NCI-H1092 (cell line): Measurements from ENCODE around the gene CTDSP2.
A peak's percentile ranks its signal among the peaks of the same experiment; 100 is the strongest.
"Not testable (repeated sequence)": the region's sequence is repeated elsewhere in the genome, so short reads cannot be mapped to it uniquely, and the experiment has no call there.

Experiments
- DNase-seq: peaks from one replicate; lab custom pipeline; 2025; lab: John Stamatoyannopoulos, UW

Gene CTDSP2, protein sequence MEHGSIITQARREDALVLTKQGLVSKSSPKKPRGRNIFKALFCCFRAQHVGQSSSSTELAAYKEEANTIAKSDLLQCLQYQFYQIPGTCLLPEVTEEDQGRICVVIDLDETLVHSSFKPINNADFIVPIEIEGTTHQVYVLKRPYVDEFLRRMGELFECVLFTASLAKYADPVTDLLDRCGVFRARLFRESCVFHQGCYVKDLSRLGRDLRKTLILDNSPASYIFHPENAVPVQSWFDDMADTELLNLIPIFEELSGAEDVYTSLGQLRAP

DNA sequence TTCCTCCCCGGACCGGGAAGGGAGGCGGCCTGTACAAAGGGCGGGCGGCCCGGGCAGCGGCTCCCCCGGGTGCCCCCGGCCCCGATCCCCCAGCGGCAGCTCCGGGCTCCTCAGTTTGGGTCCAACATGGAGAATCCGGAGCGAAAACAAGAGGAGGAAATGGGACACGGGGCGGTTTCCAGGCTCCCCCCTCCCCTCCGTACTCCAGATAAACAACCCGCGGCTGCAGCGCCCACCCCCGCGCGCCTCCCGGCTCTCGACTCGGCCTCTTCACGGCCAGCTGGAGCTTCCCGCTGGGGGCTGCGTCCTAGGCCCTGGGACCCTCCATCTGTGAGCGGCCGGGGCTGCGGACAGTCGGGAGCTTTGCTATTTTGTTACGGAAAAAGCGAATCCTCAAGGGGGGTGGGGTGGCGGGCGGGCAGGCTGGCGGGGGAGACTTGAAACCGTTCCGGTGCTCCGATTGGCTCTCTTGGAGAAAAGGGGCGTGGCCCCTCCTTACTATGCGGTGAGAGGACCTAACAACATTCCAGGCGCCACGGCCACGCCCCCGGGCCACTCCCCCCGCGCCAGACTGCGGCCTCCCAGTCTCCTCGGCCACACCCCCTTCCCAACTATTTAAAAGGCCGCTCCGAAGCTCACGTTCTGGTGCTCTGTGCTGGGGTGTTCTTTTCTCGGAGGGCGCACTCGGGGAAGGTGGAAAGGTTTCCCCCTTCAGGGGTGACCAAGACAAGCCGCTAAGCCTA is at the start of gene CTDSP2:
TSS of gene CTDSP2 (minus strand) at position 153 of the 743 bp plus-strand sequence. CDS start 294 bp downstream, outside the sequence.
- DNase-seq, result peak; percentile 93

DNA sequence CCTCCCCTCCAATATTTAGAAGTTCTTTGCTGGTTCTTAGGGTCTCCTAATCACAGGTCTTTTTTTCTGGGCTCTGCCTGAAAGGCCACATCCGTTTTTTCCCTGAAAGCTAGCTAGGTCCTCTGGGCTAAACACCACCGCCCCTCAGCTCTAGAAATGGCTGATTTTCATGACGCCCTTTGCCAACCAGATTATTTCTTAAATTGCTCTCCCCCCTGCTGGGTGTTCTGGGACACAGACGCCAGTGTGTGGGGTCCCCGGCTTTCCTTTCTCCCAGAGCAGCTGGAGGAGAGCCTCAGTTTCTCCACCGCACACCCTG is 49.5 kb upstream of the CTDSP2 start:
- no peak for DNase-seq

DNA sequence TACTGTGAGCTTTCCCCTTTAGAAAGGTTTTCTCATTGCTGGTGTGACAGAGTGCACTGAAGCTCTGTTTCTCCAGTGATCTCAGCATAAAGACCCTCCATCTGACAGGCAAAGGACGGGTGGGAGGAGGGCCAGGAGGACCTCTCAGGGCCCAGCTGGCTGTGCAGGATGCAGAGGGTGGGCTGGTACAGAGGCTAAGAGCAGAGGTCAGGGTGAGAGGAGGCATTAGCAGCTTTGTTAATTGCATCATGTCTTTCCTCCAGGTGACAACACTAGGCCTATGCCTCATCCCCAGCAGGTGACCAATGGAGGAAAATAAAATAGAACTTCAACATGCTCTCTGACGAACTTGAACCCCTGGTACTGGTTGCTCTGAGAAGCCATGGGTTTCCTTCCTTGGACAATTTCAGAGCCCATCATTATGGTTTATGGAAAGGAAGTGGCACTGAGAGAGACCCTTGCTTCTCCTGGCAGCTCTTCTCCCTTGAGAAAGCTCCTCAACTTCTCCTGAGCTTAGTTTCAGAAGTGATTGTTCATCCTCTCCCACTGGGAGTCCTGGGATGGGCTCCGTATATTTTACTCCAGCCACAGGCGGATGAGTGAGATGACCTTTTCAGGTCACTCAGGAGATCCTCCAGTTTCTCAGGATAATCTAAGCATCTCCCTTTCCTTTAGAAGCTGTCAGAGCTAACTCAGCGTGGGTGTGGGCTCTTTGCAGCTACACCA is 49.0 kb upstream of the CTDSP2 start:
- DNase-seq, result no peak

DNA sequence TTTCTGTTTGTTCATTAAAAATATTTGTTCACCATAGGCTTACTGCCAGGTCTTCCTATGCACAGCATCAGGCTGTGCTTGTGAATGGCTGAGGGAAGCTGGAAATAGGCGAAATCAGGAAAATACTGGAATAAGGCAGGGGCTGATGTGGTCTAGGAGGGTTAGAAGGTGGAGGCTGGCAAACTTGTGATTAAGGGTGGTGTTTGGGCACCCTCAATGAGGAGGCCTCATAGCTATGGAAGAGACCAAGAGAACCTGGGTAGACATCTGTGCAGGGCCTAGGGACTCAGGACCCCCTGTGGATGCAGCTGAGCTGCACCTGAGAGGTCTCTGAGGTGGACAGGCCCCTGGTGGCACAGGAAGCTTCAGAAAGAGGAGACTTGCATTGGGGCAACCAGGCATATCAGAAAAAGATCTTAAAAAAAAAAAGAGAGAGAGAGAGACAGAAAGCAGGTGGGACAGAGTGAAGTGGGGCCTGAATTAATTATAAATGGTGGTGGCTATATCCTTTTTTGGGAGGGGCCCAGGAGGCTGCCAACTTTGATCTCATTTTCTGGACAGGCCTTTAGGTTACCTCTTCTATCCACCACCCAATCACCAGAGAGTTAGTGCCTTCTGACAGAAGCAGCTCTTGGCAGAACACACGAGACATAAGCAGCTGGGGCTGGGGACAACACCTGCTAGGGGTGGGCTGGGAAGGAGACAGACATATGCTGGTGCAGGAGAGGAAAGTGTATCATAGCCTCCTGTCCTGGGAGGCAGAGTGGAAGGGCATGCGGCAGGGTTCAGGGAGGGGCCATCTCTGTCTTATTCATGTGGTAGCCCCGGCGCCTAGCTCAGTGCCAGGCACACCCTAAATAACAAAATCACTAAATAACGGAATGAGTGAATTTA is 48.1 kb upstream of the CTDSP2 start:
- DNase-seq, result peak; percentile 67

DNA sequence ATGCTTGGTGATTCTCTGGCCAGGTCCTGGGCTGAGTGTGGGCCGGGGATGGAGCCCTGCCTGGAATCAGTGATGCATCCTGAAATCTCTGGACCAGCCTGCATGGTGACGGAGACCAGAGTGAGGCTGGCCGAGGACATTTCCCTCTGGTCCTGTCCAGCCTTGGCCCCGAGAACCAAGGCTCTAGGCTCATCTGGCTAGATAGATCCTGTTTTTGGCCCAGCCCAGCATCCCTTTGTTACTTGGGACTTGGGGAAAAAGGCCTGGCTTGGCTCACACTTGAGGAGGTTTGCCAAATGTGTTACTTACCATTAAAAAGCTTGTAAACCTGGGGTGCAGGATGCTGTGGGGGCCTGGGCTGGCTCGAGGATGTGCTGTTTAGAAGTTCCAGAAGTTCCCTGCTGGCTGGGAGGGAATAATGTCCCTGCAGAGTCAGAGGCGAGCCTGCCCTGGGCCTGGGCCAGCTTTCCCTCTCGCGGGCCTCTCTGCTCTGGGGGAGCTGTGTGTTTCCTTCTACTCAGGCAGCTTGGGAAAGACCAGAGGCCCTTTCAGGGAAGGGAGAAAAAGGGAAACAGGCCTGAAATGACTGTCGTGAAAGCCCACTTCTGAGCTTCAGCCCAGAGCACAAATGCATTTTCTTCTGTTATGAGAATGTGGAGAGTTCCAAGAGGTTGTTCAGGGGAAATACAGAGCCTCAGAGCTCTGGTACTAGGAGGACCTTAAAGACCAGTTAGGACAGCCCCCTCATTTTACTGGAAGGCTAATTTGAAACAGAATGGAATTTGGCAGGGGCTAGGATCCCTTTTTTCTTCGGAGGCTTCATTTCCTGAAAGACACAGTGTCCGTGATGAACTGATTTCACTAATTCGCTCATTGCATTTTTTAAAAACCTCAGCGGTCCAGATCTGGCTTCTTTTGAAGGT is 47.2 kb upstream of the CTDSP2 start:
- DNase-seq, result no peak

DNA sequence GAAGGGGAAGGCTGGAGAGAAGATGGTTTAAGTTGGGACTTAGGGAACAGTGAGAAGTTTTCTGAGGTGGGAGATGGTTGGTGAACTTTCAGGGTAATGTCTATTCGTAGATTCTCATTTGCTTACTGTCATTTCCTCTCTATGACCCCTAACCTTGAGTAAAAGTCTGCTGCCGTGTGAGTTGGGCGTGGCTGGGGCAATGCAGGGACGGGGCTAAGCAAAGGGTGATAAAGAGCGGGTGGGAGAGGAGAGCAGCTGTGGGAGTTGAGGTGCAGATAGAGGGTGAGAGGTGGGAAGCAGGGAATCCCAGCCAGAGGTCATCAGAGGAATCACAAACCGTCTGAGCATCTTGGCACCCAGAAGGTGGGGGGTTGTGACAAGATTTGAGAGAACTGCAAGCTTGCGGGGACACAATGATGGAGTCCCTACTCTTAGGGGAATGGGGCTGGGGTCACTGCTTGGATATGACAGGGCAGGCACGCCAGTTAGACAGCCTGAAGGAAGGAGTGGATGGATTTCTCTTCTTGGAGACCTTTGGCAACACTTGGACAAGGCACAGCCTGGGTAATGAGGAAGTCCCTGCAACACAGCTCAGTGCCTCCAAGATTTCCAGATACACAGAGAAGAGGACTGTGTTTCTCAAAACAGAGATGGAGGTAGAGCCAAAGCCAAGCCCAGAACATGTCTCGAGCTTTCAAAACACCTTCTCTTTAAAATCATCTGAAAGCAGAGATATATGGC is 45.9 kb upstream of the CTDSP2 start:
- DNase-seq, result no peak

DNA sequence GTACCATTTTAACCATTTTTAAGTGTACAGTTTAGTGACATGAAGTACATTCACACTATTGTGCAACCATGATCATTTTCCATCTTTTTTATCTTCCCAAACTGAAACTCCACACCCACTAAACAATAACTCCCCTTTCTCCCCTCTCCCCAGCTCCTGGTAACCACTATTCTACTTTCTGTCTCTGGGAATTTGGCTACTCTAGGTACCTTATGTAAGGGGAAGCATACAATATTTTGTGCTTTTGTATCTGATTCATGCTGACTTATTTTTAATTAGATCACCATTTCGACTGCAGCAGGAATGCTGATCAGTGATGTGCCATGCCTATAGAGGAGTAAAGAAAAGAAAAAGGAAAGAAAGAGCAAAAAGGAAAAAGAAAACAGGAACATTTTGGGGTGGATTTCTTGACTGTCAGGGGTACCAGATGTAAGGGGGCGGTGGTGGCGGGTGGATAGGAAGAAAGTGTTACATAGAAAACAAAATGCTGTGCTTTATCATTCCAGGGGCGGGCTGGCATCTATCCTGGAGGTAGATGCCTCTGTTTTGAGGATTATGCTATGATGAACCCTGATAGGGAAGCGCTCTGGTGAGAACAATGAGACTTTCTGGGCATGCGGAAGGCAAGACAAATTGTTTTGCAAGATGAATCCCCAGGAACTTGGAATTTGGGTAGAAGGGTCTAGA is 45.2 kb upstream of the CTDSP2 start:
- DNase-seq, result no peak

DNA sequence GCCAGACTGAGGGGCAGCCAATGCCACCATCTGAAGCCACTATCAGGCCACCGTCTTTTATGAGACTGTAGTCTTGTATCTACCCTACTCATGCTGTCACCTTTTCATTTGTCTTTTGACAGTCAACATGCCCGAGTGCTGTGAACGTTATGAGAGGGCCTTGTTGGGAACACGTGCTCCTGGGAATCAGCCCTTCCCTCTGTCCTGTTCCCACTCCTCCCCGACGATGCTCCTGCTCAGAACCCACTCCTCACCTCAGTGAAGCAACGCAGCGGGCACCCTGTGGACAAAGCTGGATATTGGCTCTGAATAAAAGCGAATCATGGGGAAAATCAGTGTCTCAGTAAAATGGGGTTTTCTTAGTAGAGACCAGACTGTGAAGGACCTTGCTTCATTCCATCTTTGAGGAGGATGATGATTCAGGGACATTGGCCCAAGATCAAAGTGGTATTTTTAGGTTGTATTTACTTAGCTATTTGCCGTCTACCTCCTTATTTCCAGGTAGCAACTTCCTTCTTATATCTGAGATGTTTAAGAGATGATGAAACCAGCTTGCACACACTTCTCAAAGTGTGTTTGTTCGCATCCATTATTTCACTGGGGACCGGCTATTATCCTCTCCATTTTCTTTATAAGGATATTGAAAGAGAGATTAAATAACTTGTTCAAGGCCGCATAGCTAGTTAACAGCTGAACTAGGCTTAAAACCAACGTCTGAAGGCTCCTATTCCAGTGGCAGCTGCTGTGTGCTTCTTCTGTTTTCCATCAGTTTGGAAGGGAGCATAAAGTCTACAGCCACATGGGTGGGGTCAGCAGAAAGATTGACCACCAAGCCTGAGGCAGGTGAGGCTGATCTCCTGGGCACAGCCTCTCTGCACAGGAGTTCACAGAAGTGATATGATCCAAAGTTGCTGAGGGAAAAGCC is 43.9 kb upstream of the CTDSP2 start:
- no peak for DNase-seq

DNA sequence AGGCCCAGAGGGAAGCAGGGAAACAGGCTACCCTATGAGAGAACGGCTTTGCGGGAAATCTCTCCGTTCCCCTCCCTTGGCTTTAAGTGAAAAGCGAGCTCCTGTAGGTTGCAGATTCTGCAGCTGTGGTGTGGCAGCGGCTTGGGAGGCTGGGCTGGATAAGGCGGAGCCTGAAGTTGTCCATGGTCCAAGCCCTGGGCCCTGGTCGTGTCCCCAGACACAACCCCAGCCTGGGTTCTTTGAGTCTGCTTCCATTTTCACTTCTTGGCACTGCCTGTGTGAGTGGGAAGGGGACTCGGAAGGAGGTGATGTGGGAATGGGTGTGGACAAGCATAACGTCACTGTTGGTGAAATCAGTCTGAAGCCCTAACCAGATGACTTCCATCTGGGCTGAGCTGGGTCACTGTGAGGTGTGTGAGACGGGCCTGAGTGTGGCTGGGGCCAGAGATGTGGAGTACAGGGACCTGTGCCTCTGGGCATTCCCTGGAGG is 43.0 kb upstream of the CTDSP2 start:
- no peak for DNase-seq

DNA sequence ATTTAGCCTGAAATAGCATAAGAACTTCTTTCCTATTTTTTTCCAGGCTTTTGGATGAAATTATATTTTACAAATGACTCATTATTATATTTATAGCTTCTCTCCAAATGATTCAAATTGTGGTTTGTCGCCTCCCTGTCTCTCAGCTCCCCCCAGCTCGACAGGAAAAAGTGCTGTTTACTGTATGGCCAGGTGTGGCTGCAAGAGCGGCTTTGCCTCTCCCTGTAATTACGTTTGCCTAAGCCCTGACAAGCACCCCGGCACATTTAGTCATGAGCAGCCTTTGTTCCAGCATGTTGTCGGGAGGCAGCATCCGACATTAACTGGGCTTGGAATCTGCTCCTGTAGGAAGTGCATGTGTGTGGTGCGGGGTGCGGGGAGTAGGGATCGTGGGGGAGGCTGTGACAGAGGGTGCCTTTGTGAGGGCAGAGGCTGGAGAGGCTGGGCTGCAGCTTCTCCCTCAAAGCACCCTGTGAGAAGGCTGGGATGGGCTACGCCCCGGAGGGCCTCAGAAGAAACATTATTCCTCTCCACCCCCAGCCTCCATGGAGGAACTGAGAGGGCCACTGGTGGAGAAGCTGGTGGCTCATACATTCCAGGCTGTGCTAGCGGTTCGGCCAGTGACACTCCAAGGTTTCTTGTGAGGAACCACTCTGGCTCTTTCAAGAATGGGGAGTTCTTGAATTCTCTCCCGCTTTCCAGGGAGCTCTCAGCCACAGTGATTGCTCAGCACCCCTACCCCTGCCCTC is 42.1 kb upstream of the CTDSP2 start:
- peak; percentile 83 for DNase-seq

DNA sequence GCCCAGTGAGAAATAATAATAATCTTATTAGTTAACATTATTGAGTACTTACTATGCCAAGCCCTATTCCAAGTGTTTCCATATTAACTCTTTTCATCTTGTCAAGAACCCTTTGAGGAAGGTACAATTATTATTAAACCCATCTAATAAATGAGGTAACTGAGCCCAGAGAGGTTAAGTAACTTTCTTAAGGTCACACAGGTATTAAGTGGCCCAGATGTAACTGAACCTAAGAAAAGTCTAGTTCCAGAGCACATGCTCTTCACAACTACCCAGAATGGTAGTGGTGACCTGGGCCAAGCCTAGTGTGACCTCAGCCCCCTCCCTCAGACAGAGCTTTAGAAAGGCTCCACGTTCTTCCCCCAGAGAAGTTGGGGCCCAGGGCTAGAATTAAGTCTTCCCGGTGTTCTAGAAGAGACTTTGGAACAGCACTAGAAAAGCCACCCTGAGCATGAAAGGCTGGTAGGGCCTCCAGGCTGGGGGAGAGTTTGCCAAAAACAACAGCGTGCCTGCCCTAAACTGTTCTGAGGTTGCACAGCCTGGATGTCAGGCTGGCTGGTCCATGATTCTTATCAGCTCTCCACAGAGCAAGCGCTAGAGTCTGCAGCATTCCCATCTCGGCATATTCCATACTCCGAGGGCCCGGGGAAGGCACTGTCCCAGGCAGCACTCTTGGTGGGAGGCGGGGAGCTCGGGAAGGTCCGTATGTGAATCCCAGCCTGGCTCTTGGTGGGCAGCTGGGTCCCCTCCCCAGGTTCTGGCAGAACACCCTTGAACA is 41.3 kb upstream of the CTDSP2 start:
- DNase-seq, result no peak

DNA sequence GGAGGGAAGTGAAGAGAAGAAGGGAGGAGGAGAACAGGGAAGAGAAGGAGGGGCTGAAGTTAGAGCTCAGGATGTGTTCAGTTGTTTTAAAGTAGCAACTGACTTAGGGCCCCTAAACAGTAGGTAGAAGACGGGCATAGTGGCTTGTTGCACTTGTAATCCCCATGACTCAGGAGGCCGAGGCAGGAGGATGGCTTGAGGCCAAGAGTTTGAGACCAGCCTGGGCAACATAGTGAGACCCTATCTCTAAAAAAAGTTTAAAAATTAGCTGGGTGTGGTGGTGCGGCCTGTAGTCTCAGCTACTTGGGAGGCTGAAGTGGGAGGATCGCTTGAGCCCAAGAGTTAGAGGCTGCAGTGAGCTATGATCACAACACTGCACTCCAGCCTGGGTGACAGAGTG is 40.4 kb upstream of the CTDSP2 start:
- DNase-seq, result not testable (repeated sequence)

DNA sequence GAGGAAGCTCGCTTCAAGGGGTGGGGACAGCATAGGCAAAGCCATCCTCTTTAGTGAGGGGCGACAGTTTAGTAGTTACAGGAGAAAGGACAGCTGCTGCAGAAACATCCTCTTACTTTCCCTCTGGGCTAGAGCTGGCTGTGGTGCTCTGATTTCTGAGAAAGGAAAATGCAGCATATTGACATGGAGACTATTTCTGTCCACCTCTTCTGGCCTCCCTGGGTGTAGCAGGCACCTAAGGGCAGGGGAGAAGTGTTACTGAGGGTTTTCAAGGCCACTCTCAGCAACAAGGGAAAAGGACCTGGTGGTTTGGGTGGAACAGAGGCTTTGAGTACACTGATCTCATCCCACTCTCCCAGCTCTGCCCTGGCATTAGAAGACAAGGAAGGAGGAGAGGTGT is 40.0 kb upstream of the CTDSP2 start:
- no peak for DNase-seq

DNA sequence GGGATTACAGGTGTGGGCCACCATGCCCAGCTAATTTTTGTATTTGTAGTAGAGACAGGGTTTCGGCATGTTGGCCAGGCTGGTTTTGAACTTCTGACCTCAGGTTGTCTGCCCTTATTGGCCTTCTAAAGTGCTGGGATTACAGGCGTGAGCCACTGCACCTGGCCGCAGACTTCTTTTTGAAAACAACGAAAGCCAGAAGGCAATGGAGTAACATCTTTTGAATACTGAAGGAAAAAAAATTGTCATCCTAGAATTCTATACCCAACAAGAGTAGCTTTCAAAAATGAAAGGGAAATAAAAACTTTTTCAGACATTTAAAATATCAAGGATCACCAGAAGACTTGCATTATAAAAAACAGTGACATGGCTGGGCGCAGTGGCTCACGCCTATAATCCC is 38.7 kb upstream of the CTDSP2 start:
- no peak for DNase-seq

DNA sequence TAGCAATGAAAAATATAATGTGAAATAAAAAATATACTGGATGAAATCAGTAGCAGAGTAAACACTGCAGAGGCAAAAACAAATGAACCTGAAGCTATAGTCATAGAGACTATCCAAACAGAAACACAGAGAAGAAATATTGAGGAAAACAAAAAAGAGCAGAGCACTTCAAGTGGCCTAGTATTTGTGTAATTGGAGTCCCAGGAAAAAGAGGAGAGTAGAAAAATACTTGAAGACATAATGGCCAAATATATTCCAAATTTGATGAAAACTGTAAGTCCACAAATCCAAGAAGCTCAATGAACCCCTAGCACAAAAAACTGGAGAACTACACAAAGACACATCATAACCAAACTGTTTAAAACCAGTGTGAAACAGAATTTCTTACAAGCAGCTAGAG is 37.2 kb upstream of the CTDSP2 start:
- no peak for DNase-seq

DNA sequence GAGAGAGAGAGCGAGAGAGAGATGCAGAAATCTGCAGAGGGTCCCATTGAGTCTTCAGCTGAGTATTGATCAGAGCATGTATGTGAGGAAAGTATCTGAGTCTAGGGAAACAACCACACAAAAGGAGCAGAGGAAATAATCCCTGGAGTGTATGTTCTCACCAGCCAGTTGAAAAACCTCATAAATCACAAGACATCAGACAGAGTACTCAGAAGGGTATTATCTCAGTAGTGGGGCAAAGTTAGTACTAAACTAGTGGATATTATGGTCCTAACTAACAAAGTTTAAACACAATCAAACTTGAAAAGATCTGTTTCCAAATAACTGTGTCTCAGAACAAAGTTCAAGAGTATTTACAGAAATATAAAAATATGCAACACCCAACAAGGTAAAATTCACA is 36.5 kb upstream of the CTDSP2 start:
- DNase-seq, result no peak

DNA sequence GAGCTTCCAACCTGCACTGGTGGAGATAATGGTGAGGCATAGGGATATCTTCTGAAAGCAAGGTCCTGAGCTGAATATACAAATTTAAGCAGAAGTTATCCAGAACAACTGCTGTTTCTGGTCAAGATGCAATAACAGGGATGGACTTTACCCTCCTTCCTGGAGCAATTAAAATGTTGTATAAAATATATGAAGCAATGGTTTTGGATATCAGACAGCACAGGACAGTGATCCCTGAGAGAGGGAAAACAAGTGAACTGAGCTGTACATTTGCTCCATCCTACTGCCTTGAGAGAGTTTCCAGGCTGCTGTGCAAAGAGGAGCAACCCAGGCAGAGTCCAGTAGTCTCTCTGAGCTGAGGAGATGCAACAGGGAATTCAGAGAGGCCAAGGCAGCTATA is 36.0 kb upstream of the CTDSP2 start:
- DNase-seq, result no peak
